Stimulated activated naive CD8-positive, alpha-beta T cell treated with anti-CD3 and anti-CD28 coated beads, Interleukin-15, Interleukin-2, amounts not matched to agents 100 ng/mL and 50 ng/mL, for 24 hours (primary cell): ENCODE data around the gene MTMR12.

Source experiments
- H3K27ac Mint-ChIP-seq: one replicate; pipeline ENCODE4 v1.8.0; 2021; ENCODE audit warnings: mild to moderate bottlenecking, mixed read lengths
- H3K27me3 Mint-ChIP-seq: one replicate; pipeline ENCODE4 v1.8.0; 2021; ENCODE audit warnings: mixed read lengths
- H3K36me3 Mint-ChIP-seq: one replicate; pipeline ENCODE4 v1.8.0; 2021; ENCODE audit warnings: low read depth, mixed read lengths
- H3K4me1 Mint-ChIP-seq: one replicate; pipeline ENCODE4 v1.8.0; 2021; ENCODE audit warnings: low read depth, mixed read lengths
- H3K4me3 Mint-ChIP-seq: one replicate; pipeline ENCODE4 v1.8.0; 2021; ENCODE audit warnings: mild to moderate bottlenecking, mixed read lengths
- H3K9me3 Mint-ChIP-seq: one replicate; pipeline ENCODE4 v1.8.0; 2021; ENCODE audit warnings: mixed read lengths

The MTMR12 gene

DNA sequence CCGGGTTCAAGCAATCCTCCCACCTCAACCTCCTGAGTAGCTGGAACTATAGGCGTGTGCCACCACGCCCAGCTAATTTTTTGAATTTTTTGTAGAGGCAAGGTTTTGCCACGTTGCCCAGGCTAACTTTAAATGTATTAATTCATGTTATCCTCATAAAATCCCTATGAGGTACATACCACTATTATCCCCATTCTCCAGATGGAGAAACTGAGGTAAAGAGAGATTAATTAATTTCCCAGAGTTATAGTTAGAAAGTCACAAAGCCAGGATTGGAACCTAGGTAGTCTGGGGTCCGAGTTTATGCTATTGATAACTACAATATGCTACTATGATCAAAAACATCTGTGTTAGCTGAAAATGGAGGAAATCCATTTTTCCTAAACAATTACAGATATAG is 106.7 kb downstream of the MTMR12 start:
- H3K4me3 Mint-ChIP-seq, result no peak overlapping the region
- H3K9me3 Mint-ChIP-seq, result peaks cover 3% of the 10 kb centered on the region
- peaks cover 2% of the 10 kb centered on the region for H3K27me3 Mint-ChIP-seq
- no peaks in the 10 kb centered on the region for H3K36me3 Mint-ChIP-seq
- H3K27ac Mint-ChIP-seq, result no peak overlapping the region
- H3K4me1 Mint-ChIP-seq, result peaks cover 39% of the 10 kb centered on the region

DNA sequence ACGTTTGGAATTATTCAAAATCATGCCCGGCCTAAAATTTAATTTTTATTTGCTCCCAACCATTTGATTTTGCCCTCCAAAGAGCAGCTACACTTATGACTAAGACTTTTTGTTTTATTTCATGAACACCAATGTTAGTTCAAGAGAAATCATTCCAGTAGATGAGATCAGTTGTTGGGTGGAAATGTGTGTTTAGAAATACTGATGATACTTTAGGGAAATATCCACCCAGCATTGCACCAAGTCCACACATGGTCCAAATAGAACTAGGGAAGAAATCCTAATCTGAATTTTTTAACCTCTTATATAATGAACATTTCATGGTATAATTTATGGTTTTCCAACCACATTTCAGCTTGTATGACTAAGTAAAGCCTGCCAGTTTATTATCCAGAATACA is 110.3 kb downstream of the MTMR12 start:
- no peak overlapping the region for H3K4me3 Mint-ChIP-seq
- H3K27me3 Mint-ChIP-seq, result peaks cover 3% of the 10 kb centered on the region
- peaks cover 36% of the 10 kb centered on the region for H3K4me1 Mint-ChIP-seq
- no peak overlapping the region for H3K27ac Mint-ChIP-seq
- H3K9me3 Mint-ChIP-seq, result no peaks in the 10 kb centered on the region
- no peaks in the 10 kb centered on the region for H3K36me3 Mint-ChIP-seq

DNA sequence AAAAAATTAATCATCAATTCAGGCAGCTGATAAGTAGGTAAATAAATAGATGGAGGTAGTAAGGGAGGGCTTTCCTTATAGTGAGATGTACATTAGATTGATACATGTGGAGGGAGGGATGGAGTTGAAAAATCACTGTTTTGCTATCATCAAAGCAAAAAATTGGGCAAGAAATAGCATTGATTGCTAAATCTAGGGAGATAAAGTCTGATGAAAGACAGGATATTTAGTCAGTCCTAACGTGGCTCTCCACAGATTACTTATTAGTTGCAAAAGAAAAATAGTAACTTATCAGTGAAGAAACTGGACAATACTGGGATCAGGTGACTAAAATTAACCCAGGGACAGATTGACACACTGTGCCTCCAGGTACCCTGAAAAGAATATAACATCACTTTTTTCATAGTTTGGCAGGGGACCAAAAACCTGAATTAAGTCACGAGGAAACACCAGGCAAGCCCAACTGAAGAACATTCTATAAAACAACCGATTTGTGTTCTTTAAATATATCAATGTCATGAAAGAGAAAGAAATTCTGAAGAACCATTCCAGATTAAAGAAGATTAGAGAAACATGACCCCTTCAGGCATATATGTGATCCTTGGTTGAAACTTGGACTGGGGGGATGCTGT is 111.5 kb downstream of the MTMR12 start:
- Mint-ChIP-seq H3K27ac (no peak overlapping the region), H3K4me3 (no peak overlapping the region), H3K4me1 (peaks cover 36% of the 10 kb centered on the region), H3K36me3 (no peaks in the 10 kb centered on the region), H3K9me3 (no peaks in the 10 kb centered on the region), H3K27me3 (peaks cover 3% of the 10 kb centered on the region)

DNA sequence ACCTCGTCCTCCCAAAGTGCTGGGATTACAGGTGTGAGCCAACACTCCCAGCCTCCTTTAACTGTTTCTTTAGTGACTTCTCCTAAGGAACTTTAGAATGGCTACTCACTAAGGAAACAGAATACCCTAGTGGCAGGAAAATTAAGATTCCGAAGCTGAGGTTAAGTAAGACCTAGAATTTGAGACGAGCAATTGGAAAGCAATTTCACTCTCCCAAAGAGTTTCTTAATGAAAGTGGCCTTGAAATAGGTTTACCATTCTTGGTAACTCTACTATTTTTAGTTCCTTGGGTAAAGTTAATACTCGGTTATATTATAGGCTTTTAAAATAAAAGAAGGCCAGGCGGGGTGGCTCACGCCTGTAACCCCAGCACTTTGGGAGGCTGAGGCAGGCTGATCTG is 115.7 kb downstream of the MTMR12 start:
- H3K36me3 Mint-ChIP-seq, result no peaks in the 10 kb centered on the region

DNA sequence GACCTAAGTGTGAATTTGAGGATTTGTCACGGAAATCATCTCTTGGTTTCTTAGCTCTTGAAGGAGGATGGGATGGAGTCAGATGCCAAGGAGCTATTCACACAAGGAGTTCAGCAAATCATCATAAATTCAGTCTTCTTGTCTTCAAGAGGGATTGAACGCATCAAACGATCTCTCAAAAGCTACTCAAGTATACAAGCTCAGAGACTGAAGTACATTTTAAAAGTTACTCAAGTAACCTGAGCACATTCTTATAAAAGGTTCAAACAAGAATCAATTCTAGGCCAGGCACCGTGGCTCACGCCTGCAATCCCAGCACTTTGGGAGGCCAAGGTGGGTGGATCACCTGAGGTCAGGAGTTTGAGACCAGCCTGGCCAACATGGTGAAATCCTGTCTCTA is 117.5 kb downstream of the MTMR12 start:
- Mint-ChIP-seq H3K36me3 (no peaks in the 10 kb centered on the region), H3K27ac (no peak overlapping the region), H3K4me1 (peaks cover 14% of the 10 kb centered on the region), H3K4me3 (no peak overlapping the region), H3K27me3 (peaks cover 17% of the 10 kb centered on the region), H3K9me3 (no peaks in the 10 kb centered on the region)

More for the DNA sequence above, 115.7 kb downstream of the MTMR12 start:
- H3K27me3 Mint-ChIP-seq, result peaks cover 20% of the 10 kb centered on the region
- H3K27ac Mint-ChIP-seq, result no peak overlapping the region
- peaks cover 17% of the 10 kb centered on the region for H3K4me1 Mint-ChIP-seq
- no peaks in the 10 kb centered on the region for H3K9me3 Mint-ChIP-seq
- no peak overlapping the region for H3K4me3 Mint-ChIP-seq

DNA sequence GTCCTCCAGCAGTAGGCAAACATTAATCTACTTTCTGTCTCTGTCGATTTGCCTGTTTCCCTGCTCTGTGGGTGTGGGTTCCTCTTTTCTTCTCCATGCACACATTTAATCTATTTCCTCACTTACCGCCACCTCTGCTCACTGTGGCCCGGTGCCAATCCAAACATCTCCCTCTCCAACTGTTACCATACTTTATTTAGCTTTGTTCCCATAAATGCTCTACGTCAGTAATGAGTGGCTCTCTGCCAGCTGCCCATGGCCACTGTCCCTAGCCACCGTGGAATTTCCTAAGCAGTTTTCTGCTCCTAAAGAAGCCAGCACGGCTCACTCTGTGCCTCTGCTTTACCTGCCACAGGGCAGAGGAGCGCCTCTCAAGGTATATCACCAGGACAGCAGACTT is 119.1 kb downstream of the MTMR12 start:
- no peak overlapping the region for H3K27ac Mint-ChIP-seq
- H3K27me3 Mint-ChIP-seq, result peaks cover 17% of the 10 kb centered on the region
- H3K9me3 Mint-ChIP-seq, result no peaks in the 10 kb centered on the region
- H3K4me1 Mint-ChIP-seq, result peaks cover 7% of the 10 kb centered on the region
- H3K36me3 Mint-ChIP-seq, result no peaks in the 10 kb centered on the region
- H3K4me3 Mint-ChIP-seq, result no peak overlapping the region

DNA sequence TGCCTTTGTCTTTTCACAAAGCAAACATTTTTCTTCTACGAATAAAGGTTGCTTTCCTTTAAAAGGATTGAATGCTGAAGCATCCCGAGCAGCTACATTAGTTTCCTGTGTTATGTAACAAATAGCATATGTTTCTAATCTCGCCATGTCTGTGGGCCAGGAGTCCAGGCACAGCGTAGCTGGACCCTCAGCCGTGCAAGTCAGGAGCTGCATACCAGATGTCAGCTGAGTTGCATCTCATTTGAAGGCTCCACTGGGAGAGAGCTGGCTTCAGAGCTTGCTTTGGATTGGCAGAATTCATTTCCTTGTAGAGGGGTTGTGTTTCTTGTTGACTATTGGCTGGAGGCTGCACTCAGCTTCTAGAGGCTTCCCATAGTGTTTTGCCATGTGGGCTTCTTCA is 122.6 kb downstream of the MTMR12 start:
- Mint-ChIP-seq H3K27ac (no peak overlapping the region), H3K36me3 (no peaks in the 10 kb centered on the region), H3K4me3 (no peak overlapping the region), H3K9me3 (no peaks in the 10 kb centered on the region), H3K27me3 (peaks cover 14% of the 10 kb centered on the region), H3K4me1 (peaks cover 7% of the 10 kb centered on the region)

DNA sequence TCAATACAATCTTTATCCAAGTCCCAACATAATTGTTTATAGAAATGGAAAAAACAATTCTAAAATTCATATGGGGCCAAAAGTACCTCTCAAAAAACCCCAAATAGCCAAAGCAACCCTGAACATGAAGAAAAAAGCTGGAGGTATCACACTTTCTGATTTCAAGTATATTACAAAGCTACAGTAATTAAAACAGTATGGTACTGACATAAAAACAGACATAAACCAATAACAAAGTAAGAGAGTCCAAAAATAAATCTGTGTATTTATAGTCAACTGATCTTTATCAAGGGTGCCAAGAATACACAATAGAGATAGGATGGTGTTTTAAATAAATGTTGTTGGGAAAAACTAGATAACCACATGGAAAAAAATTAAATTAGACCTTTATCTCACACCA is 125.1 kb downstream of the MTMR12 start:
- Mint-ChIP-seq H3K27me3 (no peaks in the 10 kb centered on the region), H3K36me3 (no peaks in the 10 kb centered on the region), H3K27ac (no peak overlapping the region), H3K4me1 (peaks cover 5% of the 10 kb centered on the region), H3K9me3 (no peaks in the 10 kb centered on the region), H3K4me3 (no peak overlapping the region)

DNA sequence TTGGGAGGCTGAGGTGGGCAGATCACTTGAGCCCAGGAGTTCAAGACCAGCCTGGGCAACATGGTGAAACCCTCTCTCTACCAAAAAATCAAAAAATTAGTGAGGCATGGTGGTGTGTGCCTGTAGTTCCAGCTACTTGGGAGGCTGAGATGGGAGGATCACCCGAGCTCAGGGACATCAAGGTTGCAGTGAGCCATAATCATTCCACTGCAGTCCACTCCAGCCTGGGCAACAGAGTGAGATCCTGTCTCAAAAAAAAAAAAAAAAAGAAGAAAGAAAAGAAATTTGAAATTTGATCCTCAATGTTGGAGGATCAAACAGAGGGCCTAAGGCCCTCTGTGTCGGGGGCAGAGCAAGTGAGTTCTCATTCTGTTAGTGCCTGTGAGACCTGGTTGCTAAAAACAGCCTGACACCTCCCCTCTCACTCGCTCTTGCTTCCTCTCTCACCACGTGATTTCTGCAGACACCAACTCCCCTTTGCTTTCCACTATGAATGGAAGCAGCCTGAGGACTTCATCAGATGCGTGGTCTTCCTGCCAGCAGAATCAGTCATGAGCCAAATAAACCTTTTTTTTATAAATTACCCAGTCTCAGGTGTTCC is 130.2 kb downstream of the MTMR12 start:
- Mint-ChIP-seq H3K4me1 (peaks cover 8% of the 10 kb centered on the region), H3K9me3 (no peaks in the 10 kb centered on the region), H3K27ac (no peak overlapping the region), H3K36me3 (no peaks in the 10 kb centered on the region), H3K27me3 (peaks cover 7% of the 10 kb centered on the region), H3K4me3 (no peak overlapping the region)
